H9 (cell line): Measurements from ENCODE around the gene CHADL. TPM values are rescaled to one million over a fixed set of nuclear protein-coding genes. Genes with fewer than 3 reads are reported as not detected.
A peak's percentile ranks its signal among the peaks of the same experiment; 100 is the strongest.

Experiments used
- DNase-seq: peaks from one replicate; pipeline ENCODE4 v3.0.0-alpha.2; 2017
- H2AFZ ChIP-seq: one replicate; pipeline ENCODE4 v1.6.1; 2013; ENCODE audit warnings: mild to moderate bottlenecking, low read length, control low read depth, moderate library complexity
- H2AK5ac ChIP-seq: 2 replicates; pipeline ENCODE4 v1.6.1; 2013; ENCODE audit warnings: low read length, control low read depth, mixed read lengths; ENCODE audit not compliant: insufficient read length
- H2BK120ac ChIP-seq: one replicate; pipeline ENCODE4 v1.6.1; 2013; ENCODE audit warnings: low read depth, mild to moderate bottlenecking, low read length, control low read depth, inconsistent platforms; ENCODE audit not compliant: poor library complexity, severe bottlenecking
- H2BK12ac ChIP-seq: 2 replicates; pipeline ENCODE4 v1.6.1; 2013; ENCODE audit warnings: low read length, control low read depth, mixed read lengths, low read depth; ENCODE audit not compliant: insufficient read length
- H2BK15ac ChIP-seq: 2 replicates; pipeline ENCODE4 v1.6.1; 2013; ENCODE audit warnings: low read depth, low read length, control low read depth
- H2BK20ac ChIP-seq: one replicate; pipeline ENCODE4 v1.6.1; 2013; ENCODE audit warnings: low read depth, mild to moderate bottlenecking, low read length, control low read depth, inconsistent platforms; ENCODE audit not compliant: poor library complexity, severe bottlenecking
- H2BK5ac ChIP-seq: 2 replicates; pipeline ENCODE4 v1.6.1; 2013; ENCODE audit warnings: low read length, control low read depth, mixed read lengths; ENCODE audit not compliant: insufficient read length
- H3K14ac ChIP-seq: 2 replicates; pipeline ENCODE4 v1.6.1; 2013; ENCODE audit warnings: low read length, control low read depth; ENCODE audit not compliant: insufficient read depth
- H3K18ac ChIP-seq: 2 replicates; pipeline ENCODE4 v1.6.1; 2013; ENCODE audit warnings: low read depth, mild to moderate bottlenecking, mixed read lengths, low read length, control low read depth; ENCODE audit not compliant: insufficient read length
- H3K23ac ChIP-seq: 2 replicates; pipeline ENCODE4 v1.6.1; 2013; ENCODE audit warnings: low read length, control low read depth, mixed read lengths, low read depth; ENCODE audit not compliant: insufficient read length
- H3K23me2 ChIP-seq: 2 replicates; pipeline ENCODE4 v1.6.1; 2013; ENCODE audit warnings: low read depth, mild to moderate bottlenecking, mixed read lengths, low read length, control low read depth; ENCODE audit not compliant: insufficient read length, poor library complexity, severe bottlenecking
- H3K27ac ChIP-seq: 2 replicates; pipeline ENCODE4 v1.5.1; 2013; ENCODE audit warnings: low read length, control low read depth, mixed read lengths, low read depth; ENCODE audit not compliant: insufficient read length
- H3K27me3 ChIP-seq: 2 replicates; pipeline ENCODE4 v1.6.1; 2013; ENCODE audit warnings: low read length, control low read depth, inconsistent platforms; ENCODE audit not compliant: insufficient read depth
- H3K4ac ChIP-seq: 2 replicates; pipeline ENCODE4 v1.6.1; 2013; ENCODE audit warnings: low read depth, mild to moderate bottlenecking, control low read depth, inconsistent platforms, low read length, moderate library complexity
- H3K4me1 ChIP-seq: 2 replicates; pipeline ENCODE4 v1.6.1; 2013; ENCODE audit warnings: low read length, control low read depth, inconsistent platforms; ENCODE audit not compliant: insufficient read depth
- H3K4me2 ChIP-seq: 2 replicates; pipeline ENCODE4 v1.6.1; 2013; ENCODE audit warnings: low read length, control low read depth, mixed read lengths; ENCODE audit not compliant: insufficient read length, insufficient read depth
- H3K56ac ChIP-seq: 2 replicates; pipeline ENCODE4 v1.6.1; 2013; ENCODE audit warnings: low read depth, mild to moderate bottlenecking, mixed read lengths, low read length, control low read depth; ENCODE audit not compliant: insufficient read length
- H3K79me1 ChIP-seq: 2 replicates; pipeline ENCODE4 v1.6.1; 2013; ENCODE audit warnings: low read depth, mild to moderate bottlenecking, moderate library complexity, low read length, control low read depth, inconsistent platforms; ENCODE audit not compliant: insufficient read depth, poor library complexity, severe bottlenecking
- H3K79me2 ChIP-seq: 2 replicates; pipeline ENCODE4 v1.6.1; 2013; ENCODE audit warnings: low read length, control low read depth, inconsistent platforms; ENCODE audit not compliant: insufficient read depth
- H3K9ac ChIP-seq: 2 replicates; pipeline ENCODE4 v1.6.1; 2013; ENCODE audit warnings: low read length, control low read depth, mixed read lengths; ENCODE audit not compliant: insufficient read length; ENCODE audit errors: extremely low read depth
- H3K9me3 ChIP-seq: one replicate; pipeline ENCODE4 v1.6.1; 2013; ENCODE audit warnings: low read depth, low read length, inconsistent platforms; ENCODE audit not compliant: control insufficient read depth
- H3T11ph ChIP-seq: one replicate; pipeline ENCODE4 v1.6.1; 2013; ENCODE audit warnings: mild to moderate bottlenecking, low read length, control low read depth, inconsistent platforms
- H4K20me1 ChIP-seq: one replicate; pipeline ENCODE4 v1.6.1; 2013; ENCODE audit not compliant: control insufficient read depth, insufficient read length, insufficient read depth
- H4K5ac ChIP-seq: 2 replicates; pipeline ENCODE4 v1.6.1; 2013; ENCODE audit warnings: low read depth, mild to moderate bottlenecking, mixed read lengths, low read length, control low read depth; ENCODE audit not compliant: insufficient read length
- H4K8ac ChIP-seq: replicated peaks from 2 replicates; pipeline ENCODE4 v1.6.1; 2013; ENCODE audit warnings: low read length, control low read depth, mixed read lengths, low read depth; ENCODE audit not compliant: insufficient read length
- H4K91ac ChIP-seq: 2 replicates; pipeline ENCODE4 v1.6.1; 2013; ENCODE audit warnings: low read depth, mild to moderate bottlenecking, moderate library complexity, mixed read lengths, low read length, control low read depth; ENCODE audit not compliant: insufficient read length
- H3K27ac Mint-ChIP-seq, 3 experiments: 2 replicates in 2 of 3; 3 replicates in 1 of 3; pipeline ENCODE4 v1.8.0; 2020 to 2021; ENCODE audit warnings: mixed read lengths in 3 of 3, mild to moderate bottlenecking in 1 of 3, moderate library complexity in 1 of 3
- H3K27me3 Mint-ChIP-seq: 2 replicates; pipeline ENCODE4 v1.8.0; 2021; ENCODE audit warnings: low read depth, mild to moderate bottlenecking, moderate library complexity, mixed read lengths
- H3K36me3 Mint-ChIP-seq, 3 experiments: 2 replicates in 2 of 3; 3 replicates in 1 of 3; pipeline ENCODE4 v1.8.0; 2020 to 2021; ENCODE audit warnings: low read depth in 3 of 3, mixed read lengths in 3 of 3; ENCODE audit not compliant: insufficient read depth in 1 of 3
- H3K4me1 Mint-ChIP-seq, 2 experiments: 2 replicates each; pipeline ENCODE4 v1.8.0; 2020; ENCODE audit warnings: mixed read lengths in 2 of 2
- H3K4me3 Mint-ChIP-seq, 2 experiments: 2 replicates in 1 of 2; 3 replicates in 1 of 2; pipeline ENCODE4 v1.8.0; 2020 to 2021; ENCODE audit warnings: mild to moderate bottlenecking in 2 of 2, mixed read lengths in 2 of 2, moderate library complexity in 1 of 2
- H3K9me3 Mint-ChIP-seq, 2 experiments: 2 replicates in 1 of 2; 3 replicates in 1 of 2; pipeline ENCODE4 v1.8.0; 2020; ENCODE audit warnings: mild to moderate bottlenecking in 2 of 2, mixed read lengths in 2 of 2, moderate library complexity in 1 of 2
- CTCF ChIP-seq: fragments of 200-600 bp; sonication (generic); conservative IDR thresholded peaks from 3 replicates; pipeline ENCODE4 v1.8.0; 2021; ENCODE audit warnings: antibody characterized with exemption, mild to moderate bottlenecking
- WGBS: extraction: QIAGEN DNeasy Blood & Tissue Kit; methylation state at CpG from one replicate; pipeline ENCODE4 v1.1.7; 2013; ENCODE audit warnings: missing lambda C conversion rate, low lambda C conversion rate, mixed read lengths; ENCODE audit not compliant: insufficient read length; ENCODE audit errors: extremely low coverage; 5-methylcytosine and 5-hydroxymethylcytosine counted together
- total RNA-seq: library from RNA; stranded (reverse); gene quantifications from 2 replicates; pipeline ENCODE4 v1.2.1, GENCODE V29; 2021

Gene CHADL
- total RNA-seq, 1 experiment from 2014 or later = 1.6 TPM

- Histone ChIP-seq H2BK12ac (no peak overlapping the region), H3K23ac (no peak overlapping the region), H4K91ac (no peak overlapping the region), H3K4ac (no peak overlapping the region), H3K79me1 (no peaks in the 10 kb centered on the region), H3K4me2 (no peak overlapping the region), H3K79me2 (no peaks in the 10 kb centered on the region; the same call in 1 of the 2 replicates), H3K9ac (no peak overlapping the region), H3K27me3 (no peaks in the 10 kb centered on the region), H3T11ph (no peak overlapping the region), H2BK120ac (no peak overlapping the region), H3K4me1 (no peaks in the 10 kb centered on the region), H2AK5ac (no peak overlapping the region), H3K18ac (no peak overlapping the region), H3K56ac (no peak overlapping the region), H2BK15ac (no peak overlapping the region), H3K14ac (no peak overlapping the region), H4K8ac (no peak overlapping the region), H3K9me3 (no peaks in the 10 kb centered on the region), H2BK20ac (no peak overlapping the region), H4K20me1 (no peaks in the 10 kb centered on the region), H3K27ac (no peak overlapping the region), H2AFZ (no peak overlapping the region), H3K23me2 (peaks cover 11% of the 10 kb centered on the region), H4K5ac (no peak overlapping the region), H2BK5ac (no peak overlapping the region)
- Mint-ChIP-seq H3K36me3 (peaks cover 0 to 5% (median 0%) of the 10 kb centered on the region in 3 experiments; a peak in 1 of 7 replicates), H3K27me3 (peaks cover 30% of the 10 kb centered on the region), H3K9me3 (no peaks in the 10 kb centered on the region; a peak in 1 of 5 replicates), H3K4me3 (peak overlapping the region in 1 of 2 experiments; percentile 65; a peak in 2 of 5 replicates), H3K4me1 (peaks cover 2 to 14% of the 10 kb centered on the region in 2 experiments), H3K27ac (no peak overlapping the region)
- no peak for DNase-seq
- TF ChIP-seq CTCF = no peak
- WGBS = no CpG with 5 or more reads among the region's 6 CpGs
Observed at GRCh38 chr22:41204066-41204465, 36.7 kb downstream of the CHADL start.
